HG03064 (cell line): ENCODE data around the gene EEPD1.

ENCODE experiments used
- ATAC-seq: cut with Tn5 transposase; IDR thresholded peaks from one replicate; pipeline ENCODE4 v1.9.1; 2021; ENCODE audit warnings: low read depth; ENCODE audit not compliant: unreplicated experiment

EEPD1 gene

DNA sequence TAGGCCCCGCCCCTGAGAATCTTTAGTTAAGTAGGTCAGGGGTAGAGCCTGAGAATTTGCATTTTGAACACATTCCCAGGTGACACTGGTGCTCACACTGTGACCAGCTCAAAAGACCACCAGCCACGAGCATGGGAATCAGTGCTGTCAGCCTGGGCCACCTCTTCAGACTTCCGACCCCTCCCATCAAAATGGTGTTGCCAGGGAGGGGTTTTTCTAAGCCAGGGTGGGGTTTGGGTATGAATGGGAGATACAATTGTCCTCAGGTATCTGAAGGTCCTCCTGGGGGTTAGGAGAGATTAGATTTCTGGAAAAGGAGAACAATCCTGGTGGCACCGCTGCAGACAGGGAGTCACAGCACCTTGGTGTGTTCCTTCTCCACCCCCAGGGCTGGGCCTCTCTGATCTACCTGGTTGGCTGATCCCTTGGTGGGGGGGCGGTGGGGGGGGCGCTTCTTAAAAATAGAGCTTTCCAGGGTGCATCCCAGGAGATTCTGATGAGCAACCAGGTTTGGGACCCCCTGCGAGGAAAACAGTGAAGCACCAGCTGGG lies 125.1 kb downstream of the EEPD1 start:
- no peak for ATAC-seq

DNA sequence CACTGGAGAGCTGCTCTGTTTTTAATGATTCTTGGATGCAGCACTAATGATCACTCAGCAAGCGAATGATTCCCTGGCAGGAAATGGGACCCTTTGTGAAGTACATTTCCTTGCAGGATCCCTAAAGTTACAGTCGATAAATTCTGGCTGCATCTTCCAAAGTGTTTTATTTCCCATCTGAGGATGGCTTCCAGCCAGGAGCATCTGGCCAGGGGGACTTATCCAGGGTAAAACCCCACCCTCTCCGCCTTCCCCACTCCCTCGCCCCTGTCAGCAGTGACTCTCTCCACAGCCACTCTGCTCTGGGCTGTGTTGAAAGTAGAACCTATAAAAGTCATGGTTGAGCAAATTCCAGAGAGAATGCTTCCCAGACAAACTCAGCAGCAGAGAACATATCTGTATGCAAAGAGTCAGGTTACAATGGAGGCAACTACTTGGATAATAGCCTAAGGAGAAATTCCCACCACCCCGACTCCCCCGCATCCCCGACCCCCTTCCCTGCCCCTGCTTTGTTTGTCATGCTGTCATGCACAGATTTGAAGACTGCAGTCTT lies 125.6 kb downstream of the EEPD1 start:
- ATAC-seq: no peak

- ATAC-seq: no peak
Observed at GRCh38 chr7:36279200-36279925, 126.3 kb downstream of the EEPD1 start.

- no peak for ATAC-seq
Observed at GRCh38 chr7:36279926-36280315, 126.9 kb downstream of the EEPD1 start.

- ATAC-seq: no peak
Observed at GRCh38 chr7:36280840-36281812, 128.1 kb downstream of the EEPD1 start.

- no peak for ATAC-seq
Observed at GRCh38 chr7:36281945-36282717, 129.1 kb downstream of the EEPD1 start.

- peak; percentile 3 for ATAC-seq
Observed at GRCh38 chr7:36283181-36283580, 130.1 kb downstream of the EEPD1 start.

DNA sequence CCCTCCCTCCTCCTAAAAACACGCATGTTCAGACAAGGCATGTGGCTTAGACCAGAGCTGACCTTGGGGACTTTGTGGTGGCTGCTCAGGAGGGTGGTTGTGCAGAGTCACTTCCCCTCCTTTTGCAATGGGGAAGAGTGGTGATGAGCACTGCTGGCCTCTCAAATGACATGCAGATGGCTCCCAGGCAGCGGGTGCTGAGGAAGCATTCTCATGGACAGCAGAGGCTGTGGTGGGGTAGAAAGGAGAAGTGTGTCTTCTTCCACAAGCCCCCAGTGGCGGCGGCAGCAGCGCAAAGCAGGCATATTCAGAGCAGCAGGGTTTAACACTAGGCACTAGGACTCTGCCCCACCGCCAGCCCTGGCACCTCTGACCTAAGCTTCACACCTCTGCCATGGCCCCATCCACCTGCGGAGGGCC lies 130.7 kb downstream of the EEPD1 start:
- peak; percentile 51 for ATAC-seq

DNA sequence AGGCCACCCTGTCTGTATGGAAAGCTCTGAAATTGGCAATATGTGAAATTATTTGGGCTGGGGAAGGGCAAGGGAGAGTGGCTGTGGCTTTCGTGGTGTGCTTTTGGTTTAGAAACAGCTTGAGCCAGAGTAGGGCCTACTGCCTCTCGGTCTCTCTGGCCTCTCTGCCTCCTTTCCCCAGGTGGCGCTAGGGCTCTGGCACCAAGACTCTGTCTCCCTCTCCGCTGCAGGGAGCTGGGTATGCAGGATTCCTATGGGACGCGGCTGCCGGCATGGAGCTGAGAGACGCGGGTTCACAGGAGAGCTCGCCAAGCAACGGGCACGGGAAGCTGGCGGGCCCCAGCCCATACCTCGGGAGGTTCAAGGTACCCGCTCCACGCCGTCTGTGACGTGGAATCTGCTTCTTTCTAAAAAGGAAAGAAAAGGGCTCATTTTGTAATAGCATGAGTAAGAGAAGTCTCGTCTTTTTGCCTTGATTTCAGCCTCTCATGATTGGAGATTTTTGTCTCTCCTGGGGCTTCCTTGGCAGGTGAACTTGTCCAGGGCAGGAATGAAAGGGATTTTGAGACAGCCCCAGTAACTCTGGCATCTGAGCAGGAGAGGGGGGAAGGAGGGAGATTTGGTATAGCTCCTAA lies 131.5 kb downstream of the EEPD1 start:
- ATAC-seq: no peak

DNA sequence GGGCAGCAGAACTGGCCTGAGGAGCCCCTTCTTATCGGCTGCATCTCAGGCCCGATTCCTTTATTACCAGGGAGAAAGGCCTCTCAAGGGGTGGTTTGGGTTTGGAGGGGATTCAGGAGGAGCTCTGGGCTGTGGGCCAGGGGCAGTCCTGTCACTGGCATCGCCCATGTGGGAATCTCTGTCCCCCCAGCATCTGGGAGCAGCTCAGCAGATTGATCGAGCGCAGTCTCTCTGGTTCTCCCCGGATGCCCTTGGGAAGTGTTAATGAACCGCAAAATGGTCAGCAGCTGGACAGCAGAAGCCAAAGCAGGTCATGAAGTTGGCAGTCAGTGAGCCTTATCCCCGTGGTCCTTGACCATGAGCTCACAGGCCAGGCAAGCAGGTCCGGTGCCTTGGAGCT lies 132.2 kb downstream of the EEPD1 start:
- ATAC-seq: no peak

DNA sequence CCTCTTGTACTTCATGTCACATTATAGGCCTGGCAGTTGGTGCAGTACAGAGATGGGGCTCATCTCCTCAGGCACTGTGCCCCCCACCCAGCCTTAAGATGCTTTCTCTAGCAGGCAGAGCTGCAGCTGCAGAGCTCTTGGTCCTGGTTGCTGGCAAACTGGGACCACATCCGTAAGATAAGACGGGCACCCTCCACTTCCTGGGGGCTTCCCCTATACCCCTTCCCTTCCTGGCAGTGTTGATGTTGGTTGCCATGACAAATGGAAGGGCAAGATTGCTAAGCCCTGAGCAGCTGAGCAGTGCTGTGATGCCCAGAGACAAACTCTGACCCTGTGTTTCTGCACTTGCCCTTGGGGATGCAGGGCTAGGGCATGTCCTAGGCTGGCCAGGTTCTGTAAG lies 133.2 kb downstream of the EEPD1 start:
- no peak for ATAC-seq

DNA sequence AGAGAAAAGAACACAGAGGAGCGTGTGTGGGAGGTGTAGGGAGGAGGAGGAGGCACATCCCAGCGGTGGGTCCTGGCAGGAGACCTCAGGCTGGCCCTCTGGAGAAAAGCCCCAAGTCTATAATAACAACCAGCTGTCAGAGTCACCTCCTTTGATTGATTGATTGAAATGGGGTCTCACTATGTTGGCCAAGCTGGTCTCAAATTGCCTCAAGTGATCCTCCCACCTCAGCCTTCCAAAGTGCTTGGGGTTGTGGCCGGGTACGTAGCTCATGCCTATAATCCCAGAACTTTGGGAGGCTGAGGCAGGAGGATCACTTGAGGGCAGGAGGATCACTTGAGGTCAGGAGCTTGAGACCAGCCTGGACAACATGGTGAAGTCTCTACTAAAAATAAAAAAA lies 133.6 kb downstream of the EEPD1 start:
- ATAC-seq: no peak

DNA sequence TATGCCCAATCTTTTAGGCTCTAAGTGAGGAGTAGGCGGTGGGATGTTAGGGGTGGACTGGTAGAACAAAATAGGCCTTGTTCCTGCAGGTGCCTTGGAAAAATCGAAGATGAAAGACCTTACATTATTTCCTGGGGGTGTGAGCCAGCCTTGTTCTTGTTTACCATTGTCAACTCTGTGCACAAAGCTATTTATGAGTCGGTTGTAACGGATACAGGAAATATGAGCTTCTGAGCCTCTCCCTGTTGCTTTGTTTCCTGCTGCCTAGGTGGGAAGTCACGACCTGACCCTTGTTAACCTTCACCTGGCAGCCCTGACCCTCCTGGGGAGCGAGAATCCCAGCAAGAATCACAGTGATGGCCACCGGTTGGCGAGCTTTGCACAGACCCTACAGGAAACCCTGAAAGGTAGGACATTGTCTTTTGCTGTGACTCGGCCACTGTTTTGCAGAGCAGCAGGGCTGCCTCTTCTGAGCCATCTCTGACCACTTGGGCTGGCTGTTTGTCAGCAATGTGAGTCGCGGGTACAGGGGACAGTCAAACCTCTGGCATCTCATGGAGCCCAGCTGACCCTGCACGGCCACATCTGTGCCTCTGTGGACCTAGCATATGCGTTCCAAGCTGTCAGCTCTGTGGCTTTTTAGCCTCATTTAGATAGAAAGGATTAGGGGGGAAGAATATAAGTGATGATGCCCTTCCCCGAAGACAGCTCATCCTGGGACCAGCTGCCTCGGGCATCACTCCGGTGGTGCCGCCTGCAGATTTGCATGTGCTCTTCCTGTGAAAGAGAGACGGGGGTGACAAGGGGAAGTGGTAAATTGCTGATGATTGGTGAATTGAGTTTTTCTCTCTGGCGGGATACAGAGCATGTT lies 134.6 kb downstream of the EEPD1 start:
- no peak for ATAC-seq

GRCh38 chr7:36288501-36288900 lies 135.4 kb downstream of the EEPD1 start:
- no peak for ATAC-seq

GRCh38 chr7:36289833-36290661 lies 137.0 kb downstream of the EEPD1 start:
- no peak for ATAC-seq

DNA sequence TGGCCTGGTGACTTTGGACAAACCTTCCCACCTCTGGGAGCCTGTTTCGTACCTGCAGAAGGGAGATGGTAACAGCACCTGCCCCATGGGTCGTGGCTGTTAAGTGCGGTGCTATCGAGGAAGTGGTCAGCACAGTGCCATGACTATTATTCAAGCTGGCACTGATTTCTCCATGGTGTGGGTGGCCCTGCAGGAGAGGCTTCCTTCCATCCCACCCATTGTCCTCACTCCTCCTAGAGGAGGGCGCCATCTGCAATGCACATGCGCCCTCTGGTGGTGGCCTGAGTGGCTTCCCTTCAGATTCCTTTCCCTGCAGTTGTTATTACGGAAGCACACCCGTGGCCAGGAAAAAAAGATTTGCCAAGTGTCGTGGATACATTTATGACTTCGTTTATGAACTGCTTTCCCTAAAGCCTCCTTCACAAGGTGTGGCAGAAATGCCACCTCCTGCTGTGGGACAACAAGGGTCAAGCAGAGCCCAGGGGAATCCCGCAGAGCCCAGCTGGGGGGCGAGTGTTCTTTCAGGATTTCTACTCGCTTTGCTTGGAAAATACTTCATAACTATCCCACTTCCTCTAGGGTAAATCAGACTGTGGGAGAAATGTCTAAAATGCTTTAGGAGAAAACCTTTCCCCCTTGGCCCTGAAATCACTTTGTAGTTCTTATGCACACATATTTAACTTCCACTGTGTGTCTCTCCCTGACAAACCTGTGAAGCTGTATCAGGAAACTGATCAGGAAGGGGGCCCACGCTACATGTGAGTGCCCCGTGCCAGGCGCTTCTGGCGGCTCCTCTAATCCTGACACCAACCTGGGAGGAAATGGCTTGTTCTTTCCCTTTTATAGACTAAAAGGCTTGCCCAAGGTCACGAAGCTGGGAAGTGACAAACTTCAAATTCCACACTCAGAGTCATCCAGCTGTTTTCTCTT lies 138.6 kb downstream of the EEPD1 start:
- no peak for ATAC-seq

GRCh38 chr7:36295090-36295489 lies 142.0 kb downstream of the EEPD1 start:
- ATAC-seq: no peak
